Stomach (tissue), 9 donors: ENCODE measurements around the gene HSPB9. TPM values are rescaled to one million over a fixed set of nuclear protein-coding genes. Genes with fewer than 3 reads are reported as not detected.

Experiments used
- DNase-seq, 2 donors: peaks; one replicate each; pipeline versions ENCODE4 v3.0.0 to v3.0.0-alpha.2; 2013 to 2019
- H3K27ac ChIP-seq, 5 donors: fragments of 200-600 bp in 4 of 5; sonication (generic) in 4 of 5; one replicate each; pipeline ENCODE4 v1.5.1; 2013 to 2019; ENCODE audit warnings: mild to moderate bottlenecking in 1 of 5, moderate library complexity in 1 of 5
- H3K27me3 ChIP-seq, 3 donors: fragments of 200-600 bp; sonication (generic); one replicate each; pipeline ENCODE4 v1.5.1; 2017 to 2019; ENCODE audit warnings: mixed run types in 1 of 3
- H3K36me3 ChIP-seq, 4 donors: fragments of 200-600 bp; sonication (generic); 1 replicate in 3 of 4; 2 replicates in 1 of 4; pipeline ENCODE4 v1.5.1; 2016 to 2019
- H3K4me1 ChIP-seq, 4 donors: fragments of 200-600 bp; sonication (generic); one replicate each; pipeline ENCODE4 v1.5.1; 2016 to 2019
- H3K4me3 ChIP-seq, 4 donors: fragments of 200-600 bp; sonication (generic) in 3 of 4; one replicate each; pipeline ENCODE4 v1.5.1; 2016 to 2019; ENCODE audit warnings: mild to moderate bottlenecking in 1 of 4
- H3K9me3 ChIP-seq, 4 donors: fragments of 200-600 bp; sonication (generic); one replicate each; pipeline ENCODE4 v1.5.1; 2016 to 2019
- CTCF ChIP-seq, 7 experiments: fragments of 450-650 bp in 4 of 7; fragments of 200-600 bp in 3 of 7; sonication (generic) in 3 of 7; IDR thresholded peaks; one replicate each; pipeline ENCODE4 v1.5.1; 2016 to 2019; ENCODE audit warnings: antibody characterized with exemption in 7 of 7, control low read depth in 2 of 7, mild to moderate bottlenecking in 1 of 7
- EP300 ChIP-seq: sonication (generic); formaldehyde crosslinking; IDR thresholded peaks from one replicate; pipeline ENCODE4 v1.6.1; 2017; ENCODE audit warnings: antibody characterized with exemption
- POLR2A ChIP-seq, 4 donors: fragments of 450-650 bp; IDR thresholded peaks; one replicate each; pipeline ENCODE4 v1.6.1; 2016; ENCODE audit warnings: antibody characterized with exemption in 4 of 4, control low read depth in 2 of 4, mild to moderate bottlenecking in 1 of 4, moderate library complexity in 1 of 4
- POLR2AphosphoS5 ChIP-seq, 3 donors: sonication (generic); formaldehyde crosslinking; IDR thresholded peaks; one replicate each; pipeline ENCODE4 v1.6.1; 2016; ENCODE audit warnings: antibody characterized with exemption in 3 of 3
- WGBS, 5 donors: extraction: QIAGEN DNeasy Blood & Tissue Kit in 3 of 5; methylation state at CpG; one replicate each; pipeline versions ENCODE4 v1.1.5 to v1.1.7; 2013 to 2018; 5-methylcytosine and 5-hydroxymethylcytosine counted together
- intact Hi-C: fragments of 100-400 bp; cut with DNase I; formaldehyde crosslinking; loops from one replicate; pipeline ENCODE4 v1.15.1; 2023; ENCODE audit warnings: low total_unique reads
- polyA plus RNA-seq, 3 donors: library from polyadenylated mRNA; stranded (reverse); fragments of 200-250 nt; gene quantifications; one replicate each; pipeline ENCODE4 v1.2.3, GENCODE V29; 2013
- total RNA-seq, 5 donors: library from RNA; depleted of rRNA; stranded (reverse); fragments of >200 nt; gene quantifications; one replicate each; pipeline versions ENCODE4 v1.1.0 to v1.2.3, GENCODE V29; 2014 to 2016
- donor health status: healthy with polysubstance abuse.
- donor health status: Bipolar disorder and iron deficiency.
- donor health status: healthy.

The HSPB9 gene
- total and polyA plus RNA-seq, 8 donors: 0.25 to 0.61 (median 0.35) TPM; not detected in 5

- Histone ChIP-seq H3K4me1 (peaks cover 27 to 73% (median 55%) of the 10 kb centered on the region in 4 donors), H3K4me3 (no peak overlapping the region), H3K9me3 (no peaks in the 10 kb centered on the region), H3K27ac (no peak overlapping the region), H3K27me3 (no peaks in the 10 kb centered on the region), H3K36me3 (peaks cover 11 to 74% (median 67%) of the 10 kb centered on the region in 4 donors)
- TF ChIP-seq POLR2A (IDR thresholded peaks at IDR 0.05) (no peak), CTCF (IDR thresholded peaks at IDR 0.05) (no peak), POLR2AphosphoS5 (IDR thresholded peaks at IDR 0.05) (no peak), EP300 (no peak)
- intact Hi-C loops: no loop called here
- no peak for DNase-seq
- 79 to 88% (median 83%) methylated on average over 13 of the region's 13 CpGs for WGBS, 5 donors
Measured at GRCh38 chr17:42146911-42147607, 24.5 kb downstream of the HSPB9 start.

GRCh38 chr17:42153919-42154742 lies 31.5 kb downstream of the HSPB9 start:
- intact Hi-C loops: no loop called here
- peak overlapping the region; percentile 95 to 99 (median 98) for H3K4me3 ChIP-seq
- H3K9me3 ChIP-seq: no peaks in the 10 kb centered on the region
- no peaks in the 10 kb centered on the region for H3K27me3 ChIP-seq
- no peak for TF ChIP-seq POLR2AphosphoS5 (IDR thresholded peaks at IDR 0.05)
- no peak for TF ChIP-seq EP300
- TF ChIP-seq POLR2A (IDR thresholded peaks at IDR 0.05): no peak
- no peak for TF ChIP-seq CTCF (IDR thresholded peaks at IDR 0.05)
- peaks cover 3 to 32% (median 22%) of the 10 kb centered on the region in 4 donors for H3K36me3 ChIP-seq
- peaks cover 28 to 60% (median 50%) of the 10 kb centered on the region in 4 donors for H3K4me1 ChIP-seq
- peak overlapping the region; percentile 75 to 94 (median 87) for H3K27ac ChIP-seq
- WGBS, 5 donors: 3 to 5% (median 4%) methylated on average over 15 of the region's 15 CpGs
- peak in 1 of 2 donors; percentile 28 for DNase-seq

GRCh38 chr17:42155614-42156045 lies 33.0 kb downstream of the HSPB9 start:
- TF ChIP-seq CTCF (IDR thresholded peaks at IDR 0.05) (no peak), EP300 (no peak), POLR2A (IDR thresholded peaks at IDR 0.05) (no peak), POLR2AphosphoS5 (IDR thresholded peaks at IDR 0.05) (no peak)
- Histone ChIP-seq H3K36me3 (peaks cover 2 to 19% (median 13%) of the 10 kb centered on the region in 4 donors), H3K27me3 (no peaks in the 10 kb centered on the region), H3K27ac (peak overlapping the region in 4 of 5 donors; percentile 67 to 94 (median 86)), H3K9me3 (no peaks in the 10 kb centered on the region), H3K4me1 (peaks cover 28 to 46% (median 40%) of the 10 kb centered on the region in 4 donors), H3K4me3 (peak overlapping the region; percentile 95 to 99 (median 98))
- DNase-seq: no peak
- WGBS, 5 donors: 38 to 48% (median 45%) methylated on average over 17 of the region's 17 CpGs
- intact Hi-C loops: no loop called here

- no peaks in the 10 kb centered on the region for H3K36me3 ChIP-seq
- TF ChIP-seq CTCF (IDR thresholded peaks at IDR 0.05) (no peak), POLR2A (IDR thresholded peaks at IDR 0.05) (no peak), POLR2AphosphoS5 (IDR thresholded peaks at IDR 0.05) (no peak), EP300 (no peak)
Measured at GRCh38 chr17:42159796-42160530, 37.4 kb downstream of the HSPB9 start.

More at GRCh38 chr17:42159796-42160530, 37.4 kb downstream of the HSPB9 start:
- intact Hi-C loops: no loop called here
- no peak overlapping the region for H3K27ac ChIP-seq
- WGBS, 5 donors: 72 to 80% (median 75%) methylated on average over 13 to 14 of the region's 14 CpGs
- no peaks in the 10 kb centered on the region for H3K9me3 ChIP-seq
- no peak for DNase-seq
- H3K4me1 ChIP-seq: peaks cover 4 to 8% (median 7%) of the 10 kb centered on the region in 4 donors
- H3K4me3 ChIP-seq: no peak overlapping the region
- no peaks in the 10 kb centered on the region for H3K27me3 ChIP-seq
